H1 (cell line): ENCODE data around the gene CRPPA. TPM values are rescaled to one million over a fixed set of nuclear protein-coding genes. Genes with fewer than 3 reads are reported as not detected.

ENCODE experiments used
- CTCF ChIA-PET: fragments of 300-600 bp; sonication (Branson Sonifier 250); formaldehyde crosslinking; loops from one replicate; lab custom pipeline; 2021; ENCODE audit not compliant: partially characterized antibody; lab: Charles Lee
- POLR2A ChIA-PET: fragments of 300-600 bp; sonication (Branson Sonifier 250); formaldehyde crosslinking; loops from one replicate; lab custom pipeline; 2021; ENCODE audit warnings: inconsistent platforms; ENCODE audit not compliant: partially characterized antibody; lab: Charles Lee
- DNase-seq, 2 experiments: peaks; one replicate each; pipeline versions ENCODE4 v3.0.0 to v3.0.0-alpha.2; 2010 to 2022; ENCODE audit warnings: low spot score in 2 of 2, low read depth in 1 of 2, mixed read lengths in 1 of 2
- FAIRE-seq: peaks from 2 replicates; lab custom pipeline; 2011; peaks lifted over from hg19 to GRCh38; lab: Jason Lieb, UNC
- H2AFZ ChIP-seq: 2 replicates; pipeline ENCODE4 v1.8.1; 2012; ENCODE audit warnings: low read length, inconsistent platforms
- H2AK5ac ChIP-seq: 2 replicates; pipeline ENCODE4 v1.6.1; 2013; ENCODE audit warnings: low read depth, low read length
- H2BK120ac ChIP-seq: replicated peaks from 2 replicates; pipeline ENCODE3; 2013; ENCODE audit warnings: low read depth, low read length, inconsistent platforms
- H2BK12ac ChIP-seq: 2 replicates; pipeline ENCODE4 v1.6.1; 2013; ENCODE audit warnings: low read depth, low read length
- H2BK15ac ChIP-seq: 2 replicates; pipeline ENCODE4 v1.6.1; 2013; ENCODE audit warnings: low read length
- H2BK20ac ChIP-seq: 2 replicates; pipeline ENCODE4 v1.6.1; 2013; ENCODE audit warnings: low read length
- H2BK5ac ChIP-seq: 2 replicates; pipeline ENCODE4 v1.6.1; 2013; ENCODE audit warnings: low read depth, low read length
- H3K14ac ChIP-seq: 2 replicates; pipeline ENCODE4 v1.6.1; 2013; ENCODE audit warnings: inconsistent platforms; ENCODE audit not compliant: insufficient read length
- H3K18ac ChIP-seq: 2 replicates; pipeline ENCODE4 v1.6.1; 2013; ENCODE audit warnings: low read length; ENCODE audit errors: extremely low read depth
- H3K23ac ChIP-seq: 2 replicates; pipeline ENCODE4 v1.6.1; 2013; ENCODE audit warnings: inconsistent platforms; ENCODE audit not compliant: insufficient read length
- H3K23me2 ChIP-seq: 2 replicates; pipeline ENCODE4 v1.6.1; 2013; ENCODE audit warnings: low read depth, low read length
- H3K27ac ChIP-seq: 2 replicates; pipeline ENCODE4 v1.6.1; 2011; ENCODE audit warnings: low read depth, low read length, inconsistent platforms
- H3K27me3 ChIP-seq, 4 experiments: replicated peaks in 1 of 4; 1 replicate in 1 of 4; 2 replicates in 3 of 4; pipeline versions ENCODE4 v1.6.1 to v1.8.1; 2011 to 2013; ENCODE audit warnings: low read length in 3 of 4, mild to moderate bottlenecking in 3 of 4, inconsistent platforms in 2 of 4, mixed read lengths in 2 of 4, moderate library complexity in 1 of 4; ENCODE audit not compliant: control insufficient read depth in 3 of 4, insufficient read depth in 3 of 4; ENCODE audit errors: extremely low read depth in 1 of 4
- H3K36me3 ChIP-seq, 4 experiments: 2 replicates each; pipeline versions ENCODE4 v1.6.1 to v1.8.1; 2011 to 2013; ENCODE audit warnings: mild to moderate bottlenecking in 4 of 4, low read length in 3 of 4, moderate library complexity in 2 of 4, control low read depth in 1 of 4, inconsistent platforms in 1 of 4; ENCODE audit not compliant: insufficient read depth in 4 of 4, control insufficient read depth in 2 of 4
- H3K4ac ChIP-seq: replicated peaks from 2 replicates; pipeline ENCODE3; 2013; ENCODE audit warnings: low read length, low read depth, mixed read lengths, inconsistent platforms; ENCODE audit not compliant: insufficient read length
- H3K4me1 ChIP-seq, 4 experiments: replicated peaks in 1 of 4; 1 replicate in 1 of 4; 2 replicates in 3 of 4; pipeline versions ENCODE4 v1.6.1 to v1.8.1; 2011 to 2013; ENCODE audit warnings: low read length in 3 of 4, inconsistent platforms in 2 of 4, mixed read lengths in 1 of 4; ENCODE audit not compliant: insufficient read depth in 4 of 4, control insufficient read depth in 3 of 4
- H3K4me2 ChIP-seq, 2 experiments: 2 replicates each; pipeline versions ENCODE4 v1.6.1 to v1.8.1; 2011 to 2013; ENCODE audit warnings: low read depth in 2 of 2, low read length in 2 of 2, control low read depth in 1 of 2, inconsistent platforms in 1 of 2, mild to moderate bottlenecking in 1 of 2; ENCODE audit not compliant: insufficient read depth in 1 of 2
- H3K4me3 ChIP-seq, 4 experiments: fragments of 200-600, 300-600 bp in 1 of 4; sonication (generic), shearing (Covaris generic), sonication (Bioruptor Twin) in 1 of 4; 2 replicates each; pipeline versions ENCODE4 v1.5.1 to v1.8.1; 2011 to 2016; ENCODE audit warnings: low read length in 4 of 4, low read depth in 3 of 4, control low read depth in 2 of 4, inconsistent platforms in 2 of 4, mild to moderate bottlenecking in 2 of 4, mixed read lengths in 1 of 4, moderate library complexity in 1 of 4; ENCODE audit not compliant: insufficient read depth in 2 of 4; ENCODE audit errors: extremely low read depth in 1 of 4
- H3K56ac ChIP-seq: replicated peaks from 2 replicates; pipeline ENCODE3; 2013; ENCODE audit warnings: low read depth, mild to moderate bottlenecking, mixed read lengths, low read length, inconsistent platforms; ENCODE audit not compliant: insufficient read length
- H3K79me1 ChIP-seq: 2 replicates; pipeline ENCODE4 v1.6.1; 2013; ENCODE audit warnings: low read depth, low read length, control low read depth
- H3K79me2 ChIP-seq, 2 experiments: 2 replicates each; pipeline versions ENCODE4 v1.6.1 to v1.8.1; 2012 to 2013; ENCODE audit warnings: low read length in 2 of 2, mild to moderate bottlenecking in 2 of 2, inconsistent platforms in 1 of 2; ENCODE audit not compliant: insufficient read depth in 2 of 2, control insufficient read depth in 1 of 2
- H3K9ac ChIP-seq, 4 experiments: replicated peaks in 1 of 4; 1 replicate in 1 of 4; 2 replicates in 3 of 4; pipeline versions ENCODE4 v1.6.1 to v1.8.1; 2011 to 2013; ENCODE audit warnings: low read depth in 3 of 4, low read length in 3 of 4, control low read depth in 2 of 4, mild to moderate bottlenecking in 2 of 4, moderate library complexity in 2 of 4, inconsistent platforms in 1 of 4; ENCODE audit errors: extremely low read depth in 1 of 4
- H3K9me3 ChIP-seq, 2 experiments: 2 replicates each; pipeline versions ENCODE4 v1.6.1 to v1.8.1; 2012 to 2013; ENCODE audit warnings: mild to moderate bottlenecking in 2 of 2, moderate library complexity in 2 of 2, control low read depth in 1 of 2, inconsistent platforms in 1 of 2, low read depth in 1 of 2, low read length in 1 of 2, mixed read lengths in 1 of 2; ENCODE audit not compliant: insufficient read depth in 2 of 2
- H4K20me1 ChIP-seq, 2 experiments: replicated peaks in 1 of 2; 2 replicates each; pipeline versions ENCODE3 to v1.8.1; 2011 to 2013; ENCODE audit warnings: inconsistent platforms in 2 of 2, low read length in 2 of 2, mild to moderate bottlenecking in 1 of 2; ENCODE audit not compliant: insufficient read depth in 2 of 2, control insufficient read depth in 1 of 2
- H4K5ac ChIP-seq: 2 replicates; pipeline ENCODE4 v1.6.1; 2013; ENCODE audit warnings: low read length, low read depth, mixed read lengths, inconsistent platforms; ENCODE audit not compliant: insufficient read length
- H4K8ac ChIP-seq: 2 replicates; pipeline ENCODE4 v1.8.0; 2013; ENCODE audit warnings: mild to moderate bottlenecking, moderate library complexity, low read length, inconsistent platforms; ENCODE audit not compliant: insufficient read depth; ENCODE audit errors: extremely low read depth
- H4K91ac ChIP-seq: replicated peaks from 2 replicates; pipeline ENCODE3; 2013; ENCODE audit warnings: low read length, mixed read lengths, inconsistent platforms; ENCODE audit not compliant: insufficient read length
- ATF2 ChIP-seq: IDR thresholded peaks from 2 replicates; pipeline ENCODE4 v1.6.1; 2012; ENCODE audit warnings: low read length, inconsistent platforms
- ATF3 ChIP-seq: IDR thresholded peaks from 2 replicates; pipeline ENCODE4 v1.6.1; 2011; ENCODE audit warnings: low read depth, mild to moderate bottlenecking, low read length; ENCODE audit not compliant: insufficient read depth
- BRCA1 ChIP-seq: IDR thresholded peaks from 2 replicates; pipeline ENCODE4 v1.6.1; 2012; ENCODE audit warnings: low read depth, low read length, improper control_type of control experiment
- CBX5 ChIP-seq: fragments of 300-800, 300-1000 bp; sonication (generic); IDR thresholded peaks from 2 replicates; pipeline ENCODE4 v1.7.1; 2016; ENCODE audit warnings: antibody characterized with exemption, low read length, low read depth
- GABPA ChIP-seq: IDR thresholded peaks from 2 replicates; pipeline ENCODE4 v1.6.1; 2011; ENCODE audit warnings: mild to moderate bottlenecking, low read length, moderate library complexity, borderline replicate concordance; ENCODE audit not compliant: insufficient read depth
- JUN ChIP-seq: IDR thresholded peaks from 2 replicates; pipeline ENCODE4 v1.6.1; 2011; ENCODE audit warnings: low read depth, mild to moderate bottlenecking, improper control_type of control experiment, low read length
- SRF ChIP-seq: IDR thresholded peaks from 2 replicates; pipeline ENCODE4 v1.6.1; 2011; ENCODE audit warnings: mild to moderate bottlenecking, low read depth, low read length, moderate library complexity
- SUZ12 ChIP-seq: fragments of 200-600 bp; sonication (generic); IDR thresholded peaks from 2 replicates; pipeline ENCODE4 v1.6.1; 2012; ENCODE audit warnings: mild to moderate bottlenecking, inconsistent platforms, low read length, moderate library complexity, mixed read lengths
- TAF1 ChIP-seq: IDR thresholded peaks from 2 replicates; pipeline ENCODE4 v1.6.1; 2011; ENCODE audit warnings: mild to moderate bottlenecking, low read depth, low read length
- WGBS, 2 experiments: shearing (Covaris generic) in 1 of 2; methylation state at CpG; one replicate each; pipeline versions ENCODE4 v1.1.6 to v1.1.7; 2013 to 2015; ENCODE audit warnings: low lambda C conversion rate in 2 of 2, mixed read lengths in 2 of 2, inconsistent platforms in 1 of 2, low coverage in 1 of 2, missing lambda C conversion rate in 1 of 2; ENCODE audit not compliant: insufficient replicate concordance in 2 of 2, insufficient coverage in 1 of 2, insufficient read length in 1 of 2; ENCODE audit errors: extremely low coverage in 1 of 2, missing lambda C conversion rate in 1 of 2; 5-methylcytosine and 5-hydroxymethylcytosine counted together
- polyA plus RNA-seq, 7 experiments: library from polyadenylated mRNA; depleted of rRNA in 3 of 7; stranded (reverse) in 5 of 7; unstranded in 2 of 7; fragments of >200 nt in 5 of 7; fragments of 200-250 nt in 2 of 7; gene quantifications; 1 replicate in 5 of 7; 2 replicates in 1 of 7; 4 replicates in 1 of 7; pipeline versions ENCODE4 v1.2.1 to v1.2.3, GENCODE V29; 2011 to 2013; ENCODE audit warnings: missing spikeins in 2 of 7, mixed read lengths in 2 of 7
- total RNA-seq: library from RNA; stranded (reverse); fragmentation: NEBNext Ultra II Directional; extraction: Animal tissue kit (Norgen Biotek cat#: 25700); gene quantifications from 2 replicates; pipeline ENCODE4 v1.2.1, GENCODE V29; 2021

CRPPA gene
- total and polyA plus RNA-seq, 2 of the 8 experiments (the other 6 are each of a cell fraction or from before 2014, with no cell fraction given), result 0.23 to 0.39 TPM

- H4K8ac ChIP-seq, result no peak overlapping the region
- H3K9me3 ChIP-seq, result no peaks in the 10 kb centered on the region
- no peaks in the 10 kb centered on the region for H3K23me2 ChIP-seq
- no peak overlapping the region for H4K91ac ChIP-seq
- H3K56ac ChIP-seq, result no peak overlapping the region
- H3K36me3 ChIP-seq, result no peaks in the 10 kb centered on the region
- ChIA-PET POLR2A (no interaction called here), CTCF (interaction anchor here (1.2 to 1.6 kb wide), 4 partner anchors 10 to 100 kb away, joined by 3 to 6 read pairs (median 4); no protein-coding TSS in a partner anchor)
- H3K18ac ChIP-seq, result no peak overlapping the region
- no peak overlapping the region for H3K9ac ChIP-seq
- H3K23ac ChIP-seq, result no peak overlapping the region
- no peaks in the 10 kb centered on the region for H3K79me2 ChIP-seq
- H2AK5ac ChIP-seq, result no peak overlapping the region
- DNase-seq (no peak), FAIRE-seq (no peak)
- no peak overlapping the region for H3K4ac ChIP-seq
- no peak overlapping the region for H2BK12ac ChIP-seq
- 75% methylated on average over 10 of the region's 10 CpGs; no CpG with 5 or more reads in 1 of the 2 experiments for WGBS, 2 experiments
- H4K20me1 ChIP-seq, result no peaks in the 10 kb centered on the region
- no peak overlapping the region for H2BK20ac ChIP-seq
- no peak overlapping the region for H2AFZ ChIP-seq
- H3K79me1 ChIP-seq, result no peaks in the 10 kb centered on the region
- H4K5ac ChIP-seq, result no peak overlapping the region
- no peak overlapping the region for H2BK120ac ChIP-seq
- H2BK5ac ChIP-seq, result no peak overlapping the region
- peaks cover 5 to 23% (median 14%) of the 10 kb centered on the region in 4 experiments for H3K4me1 ChIP-seq
- H3K4me3 ChIP-seq, result no peak overlapping the region
- H2BK15ac ChIP-seq, result no peak overlapping the region
- no peaks in the 10 kb centered on the region for H3K27me3 ChIP-seq
- no peak overlapping the region for H3K4me2 ChIP-seq
- H3K14ac ChIP-seq, result no peak overlapping the region
- H3K27ac ChIP-seq, result no peak overlapping the region
- TF ChIP-seq ATF3 (no peak), ATF2 (no peak), SUZ12 (no peak), JUN (no peak), TAF1 (no peak), CBX5 (no peak), BRCA1 (no peak), SRF (no peak), GABPA (no peak)
- TF ChIP-seq, all 59 proteins: peak for 0
These were observed 42.8 kb upstream of the CRPPA start for GRCh38 chr7:16463949-16464715.
